Uterus (tissue), 2 donors: ENCODE results near the gene SGTA.

Experiments
- POLR2A ChIP-seq, 2 donors: fragments of 450-650 bp; IDR thresholded peaks; one replicate each; pipeline ENCODE4 v1.6.1; 2016; ENCODE audit warnings: antibody characterized with exemption in 2 of 2, mild to moderate bottlenecking in 1 of 2, moderate library complexity in 1 of 2
- TF ChIP-seq, protein P1 (sequence below), 4 experiments: fragments of 200-600 bp in 2 of 4; fragments of 450-650 bp in 2 of 4; sonication (generic) in 2 of 4; IDR thresholded peaks; one replicate each; pipeline ENCODE4 v1.5.1; 2016 to 2019; ENCODE audit warnings: antibody characterized with exemption in 4 of 4, mild to moderate bottlenecking in 2 of 4, moderate library complexity in 1 of 4

DNA sequence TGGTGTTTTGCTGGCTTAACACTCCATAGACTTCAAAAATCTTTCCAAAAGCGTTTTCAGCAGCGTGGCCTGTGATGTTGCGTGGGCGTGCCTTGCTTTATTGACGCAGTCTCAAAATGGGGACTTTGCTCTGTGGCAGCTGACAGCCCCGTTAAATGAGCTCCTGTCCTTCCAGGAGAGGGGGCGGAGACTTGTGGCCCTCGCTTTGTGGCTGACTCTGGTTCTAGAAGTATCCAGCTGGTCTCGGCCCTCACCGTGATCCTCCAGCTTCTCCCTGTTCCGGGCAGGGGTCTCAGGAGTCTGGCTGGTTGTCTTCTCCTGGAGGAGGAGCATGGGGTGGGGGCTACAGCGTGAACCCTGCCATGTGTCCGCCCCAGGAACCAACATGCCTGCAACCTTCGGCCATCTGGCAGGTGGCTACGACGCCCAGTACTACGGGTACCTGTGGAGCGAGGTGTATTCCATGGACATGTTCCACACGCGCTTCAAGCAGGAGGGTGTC is 28.2 kb upstream of the SGTA start:
- no peak for TF ChIP-seq POLR2A (IDR thresholded peaks at IDR 0.05)
- TF ChIP-seq, protein P1, sequence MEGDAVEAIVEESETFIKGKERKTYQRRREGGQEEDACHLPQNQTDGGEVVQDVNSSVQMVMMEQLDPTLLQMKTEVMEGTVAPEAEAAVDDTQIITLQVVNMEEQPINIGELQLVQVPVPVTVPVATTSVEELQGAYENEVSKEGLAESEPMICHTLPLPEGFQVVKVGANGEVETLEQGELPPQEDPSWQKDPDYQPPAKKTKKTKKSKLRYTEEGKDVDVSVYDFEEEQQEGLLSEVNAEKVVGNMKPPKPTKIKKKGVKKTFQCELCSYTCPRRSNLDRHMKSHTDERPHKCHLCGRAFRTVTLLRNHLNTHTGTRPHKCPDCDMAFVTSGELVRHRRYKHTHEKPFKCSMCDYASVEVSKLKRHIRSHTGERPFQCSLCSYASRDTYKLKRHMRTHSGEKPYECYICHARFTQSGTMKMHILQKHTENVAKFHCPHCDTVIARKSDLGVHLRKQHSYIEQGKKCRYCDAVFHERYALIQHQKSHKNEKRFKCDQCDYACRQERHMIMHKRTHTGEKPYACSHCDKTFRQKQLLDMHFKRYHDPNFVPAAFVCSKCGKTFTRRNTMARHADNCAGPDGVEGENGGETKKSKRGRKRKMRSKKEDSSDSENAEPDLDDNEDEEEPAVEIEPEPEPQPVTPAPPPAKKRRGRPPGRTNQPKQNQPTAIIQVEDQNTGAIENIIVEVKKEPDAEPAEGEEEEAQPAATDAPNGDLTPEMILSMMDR (IDR thresholded peaks at IDR 0.05): no peak
